Endothelial cell (in vitro differentiated cells): ENCODE measurements around the gene MAEL. TPM values are rescaled to one million over a fixed set of nuclear protein-coding genes. Genes with fewer than 3 reads are reported as not detected.
A peak's percentile ranks its signal among the peaks of the same experiment; 100 is the strongest.

Experiments used
- DNase-seq: peaks from one replicate; pipeline ENCODE4 v3.0.0; 2021; ENCODE audit warnings: low spot score
- H3K27ac Mint-ChIP-seq: one replicate; pipeline ENCODE4 v1.8.0; 2021; ENCODE audit warnings: mixed read lengths, inconsistent platforms; ENCODE audit not compliant: unreplicated experiment
- H3K27me3 Mint-ChIP-seq: one replicate; pipeline ENCODE4 v1.8.0; 2021; ENCODE audit warnings: mild to moderate bottlenecking, moderate library complexity, mixed read lengths, inconsistent platforms; ENCODE audit not compliant: unreplicated experiment
- H3K36me3 Mint-ChIP-seq: one replicate; pipeline ENCODE4 v1.8.0; 2021; ENCODE audit warnings: mild to moderate bottlenecking, low read depth, mixed read lengths, inconsistent platforms; ENCODE audit not compliant: unreplicated experiment
- H3K4me1 Mint-ChIP-seq: one replicate; pipeline ENCODE4 v1.8.0; 2021; ENCODE audit warnings: mild to moderate bottlenecking, mixed read lengths, inconsistent platforms; ENCODE audit not compliant: unreplicated experiment
- H3K4me3 Mint-ChIP-seq: one replicate; pipeline ENCODE4 v1.8.0; 2021; ENCODE audit warnings: mild to moderate bottlenecking, mixed read lengths, inconsistent platforms; ENCODE audit not compliant: unreplicated experiment
- H3K9me3 Mint-ChIP-seq: one replicate; pipeline ENCODE4 v1.8.0; 2021; ENCODE audit warnings: mixed read lengths, inconsistent platforms; ENCODE audit not compliant: unreplicated experiment
- long read RNA-seq: library from polyadenylated mRNA; unstranded; transcript quantifications from one replicate; pipeline ENCODE4 v2.0.0, GENCODE V29; 2020; ENCODE audit not compliant: unreplicated experiment
- total RNA-seq: library from RNA; stranded (reverse); fragmentation: NEBNext Ultra II Directional; extraction: Animal tissue kit (Norgen Biotek cat#: 25700); gene quantifications from one replicate; pipeline ENCODE4 v1.2.1, GENCODE V29; 2021; ENCODE audit not compliant: unreplicated experiment
- TF ChIP-seq, protein P1 (sequence below): fragments of 200-600 bp; sonication (generic); IDR thresholded peaks from one replicate; pipeline ENCODE4 v1.5.0; 2021; ENCODE audit warnings: antibody characterized with exemption; ENCODE audit not compliant: unreplicated experiment

MAEL gene
- total RNA-seq, result not detected
- long read RNA-seq, result 0 reads

DNA sequence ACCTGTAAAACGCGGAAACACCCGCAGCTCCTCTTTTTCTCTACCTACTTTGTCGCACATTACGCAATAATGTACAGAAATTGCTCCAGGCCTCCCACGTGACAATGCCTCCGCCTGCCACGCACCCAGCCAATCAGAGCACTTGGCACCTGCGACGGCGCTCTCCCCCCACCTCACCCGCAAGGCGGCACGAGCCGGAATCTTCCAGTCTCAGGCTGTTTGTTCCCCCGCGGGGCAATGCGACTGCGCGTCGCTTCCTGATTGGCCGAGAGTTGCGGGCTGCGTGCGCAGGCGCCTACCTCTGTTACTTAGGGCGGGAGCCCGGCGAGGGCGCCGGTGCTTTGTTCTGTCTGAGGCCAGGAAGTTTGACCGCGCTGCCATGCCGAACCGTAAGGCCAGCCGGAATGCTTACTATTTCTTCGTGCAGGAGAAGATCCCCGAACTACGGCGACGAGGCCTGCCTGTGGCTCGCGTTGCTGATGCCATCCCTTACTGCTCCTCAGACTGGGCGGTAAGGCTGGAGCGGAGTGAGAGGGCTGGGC, at the start of gene MAEL:
MAEL (plus strand) TSS at position 307 of the 542 bp plus-strand sequence; CDS start at position 380, 73 bp downstream.
- no peak for DNase-seq
- Mint-ChIP-seq H3K4me1 (no peaks in the 10 kb centered on the region), H3K9me3 (no peaks in the 10 kb centered on the region), H3K27ac (no peak within 1 kb of the TSS), H3K36me3 (no peaks in the 10 kb centered on the region), H3K4me3 (no peak within 1 kb of the TSS), H3K27me3 (no peaks in the 10 kb centered on the region)
- TF ChIP-seq, protein P1, sequence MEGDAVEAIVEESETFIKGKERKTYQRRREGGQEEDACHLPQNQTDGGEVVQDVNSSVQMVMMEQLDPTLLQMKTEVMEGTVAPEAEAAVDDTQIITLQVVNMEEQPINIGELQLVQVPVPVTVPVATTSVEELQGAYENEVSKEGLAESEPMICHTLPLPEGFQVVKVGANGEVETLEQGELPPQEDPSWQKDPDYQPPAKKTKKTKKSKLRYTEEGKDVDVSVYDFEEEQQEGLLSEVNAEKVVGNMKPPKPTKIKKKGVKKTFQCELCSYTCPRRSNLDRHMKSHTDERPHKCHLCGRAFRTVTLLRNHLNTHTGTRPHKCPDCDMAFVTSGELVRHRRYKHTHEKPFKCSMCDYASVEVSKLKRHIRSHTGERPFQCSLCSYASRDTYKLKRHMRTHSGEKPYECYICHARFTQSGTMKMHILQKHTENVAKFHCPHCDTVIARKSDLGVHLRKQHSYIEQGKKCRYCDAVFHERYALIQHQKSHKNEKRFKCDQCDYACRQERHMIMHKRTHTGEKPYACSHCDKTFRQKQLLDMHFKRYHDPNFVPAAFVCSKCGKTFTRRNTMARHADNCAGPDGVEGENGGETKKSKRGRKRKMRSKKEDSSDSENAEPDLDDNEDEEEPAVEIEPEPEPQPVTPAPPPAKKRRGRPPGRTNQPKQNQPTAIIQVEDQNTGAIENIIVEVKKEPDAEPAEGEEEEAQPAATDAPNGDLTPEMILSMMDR, result no peak

DNA sequence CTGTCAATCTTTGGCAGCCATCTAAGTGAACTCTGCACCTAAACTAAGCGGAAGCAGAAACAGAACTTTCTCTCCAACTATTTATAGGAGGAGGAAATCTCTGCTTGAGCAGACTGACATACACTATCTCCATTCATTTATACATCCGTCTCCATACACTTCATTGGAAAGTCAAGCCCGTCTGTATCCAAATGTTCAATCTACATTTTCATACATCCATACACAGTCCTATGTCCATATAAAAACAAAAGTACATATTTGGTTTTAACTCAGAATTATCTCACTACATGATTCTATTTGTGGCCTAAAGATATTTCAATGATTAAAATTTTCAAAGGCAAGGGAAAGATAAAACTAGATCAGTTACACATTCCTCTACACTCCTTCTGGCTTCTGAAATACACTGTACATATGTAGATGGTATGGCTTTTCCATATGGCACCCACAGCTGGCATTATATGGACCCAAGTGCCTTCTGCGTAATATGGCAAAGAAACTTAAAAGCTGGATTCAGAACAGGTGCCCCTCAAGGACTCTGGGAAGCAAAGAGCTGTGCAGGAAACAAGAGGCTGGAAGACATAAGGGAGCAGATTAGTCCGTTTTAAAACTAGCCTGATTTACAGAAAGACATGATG, 49.2 kb upstream of the MAEL start:
- Mint-ChIP-seq H3K4me3 (no peak overlapping the region), H3K36me3 (no peaks in the 10 kb centered on the region), H3K4me1 (no peaks in the 10 kb centered on the region), H3K9me3 (peaks cover 3% of the 10 kb centered on the region), H3K27me3 (peaks cover 1% of the 10 kb centered on the region), H3K27ac (no peak overlapping the region)
- no peak for DNase-seq
- TF ChIP-seq, protein P1, result no peak

DNA sequence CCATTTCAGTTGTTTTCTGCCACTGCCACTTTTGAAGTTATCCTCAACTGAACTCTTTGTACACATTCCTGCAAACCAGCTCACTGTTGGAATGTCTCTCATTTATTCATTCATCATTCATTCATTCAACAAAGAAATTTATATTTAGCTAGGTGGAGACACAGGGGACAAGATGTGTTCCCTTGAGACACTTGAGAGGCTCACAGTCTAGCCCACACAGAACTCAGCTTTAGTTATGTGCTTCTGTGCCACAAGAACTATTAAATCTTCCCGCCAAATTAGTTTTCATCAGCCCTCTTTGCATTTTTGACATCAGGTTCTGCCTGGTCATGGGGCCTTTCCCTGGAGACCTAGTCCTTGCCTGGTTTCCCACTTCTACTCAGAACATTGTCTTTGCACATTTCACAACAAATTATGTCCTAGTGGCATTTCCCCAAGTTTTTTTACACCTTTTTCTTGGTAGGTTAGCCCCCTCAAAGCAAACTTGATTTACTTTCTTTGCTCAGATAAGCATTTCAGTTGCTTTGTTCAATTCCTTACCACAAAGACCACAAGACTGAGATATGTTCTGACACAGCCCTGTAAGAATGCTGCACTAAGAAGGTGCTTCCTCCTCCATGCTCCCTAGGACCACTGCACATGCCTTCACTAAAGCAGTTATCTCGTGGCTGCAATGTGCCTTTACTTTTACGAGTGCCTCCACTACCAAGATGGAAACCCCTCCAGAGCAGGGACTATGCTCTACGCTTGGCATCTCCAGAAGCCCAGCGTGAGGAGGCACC, 44.7 kb upstream of the MAEL start:
- Mint-ChIP-seq H3K4me1 (peaks cover 2% of the 10 kb centered on the region), H3K27ac (no peak overlapping the region), H3K4me3 (no peak overlapping the region), H3K9me3 (peaks cover 3% of the 10 kb centered on the region), H3K27me3 (peaks cover 3% of the 10 kb centered on the region), H3K36me3 (no peaks in the 10 kb centered on the region)
- DNase-seq, result no peak
- TF ChIP-seq, protein P1, result no peak

DNA sequence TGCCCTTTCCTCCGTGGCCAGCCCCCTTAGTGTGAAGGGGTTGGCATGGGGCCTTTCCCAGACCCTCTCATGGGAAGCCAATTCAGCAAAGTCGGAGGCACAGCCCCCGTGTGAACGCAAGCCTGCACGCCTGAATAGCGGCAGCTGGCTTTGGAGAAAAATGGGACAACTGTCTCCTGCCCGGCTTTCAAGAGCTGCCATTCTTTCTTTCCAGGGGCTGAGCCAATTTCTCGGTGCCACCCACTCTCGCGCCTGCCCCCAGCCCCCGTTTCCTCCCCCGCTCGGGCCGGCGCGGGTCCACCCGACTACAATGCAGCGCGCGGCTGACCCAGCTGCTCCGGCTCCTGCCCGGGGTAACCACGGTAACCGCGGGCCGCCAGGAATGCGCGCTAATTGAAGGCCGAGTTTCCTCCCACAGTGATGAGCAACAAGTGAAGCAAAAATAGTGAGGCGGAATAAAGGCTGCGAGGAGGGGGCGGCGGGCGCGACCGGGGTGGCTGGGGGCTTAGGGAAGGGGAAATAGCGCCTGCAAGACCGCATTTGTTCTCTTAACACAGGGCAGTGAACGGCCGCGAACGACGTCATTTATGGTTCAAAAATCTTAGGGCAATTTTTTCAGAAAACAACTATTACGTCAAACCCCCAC, 41.6 kb upstream of the MAEL start:
- TF ChIP-seq, protein P1, result no peak
- Mint-ChIP-seq H3K36me3 (no peaks in the 10 kb centered on the region), H3K4me1 (peaks cover 27% of the 10 kb centered on the region), H3K27me3 (peaks cover 3% of the 10 kb centered on the region), H3K4me3 (no peak overlapping the region), H3K9me3 (no peaks in the 10 kb centered on the region), H3K27ac (no peak overlapping the region)
- peak; percentile 78 for DNase-seq
